Astrocyte of the cerebellum (primary cell): ENCODE data around the gene OR8B4.
"Not testable (repeated sequence)": the region's sequence is repeated elsewhere in the genome, so short reads cannot be mapped to it uniquely, and the experiment has no call there.

Experiments used
- DNase-seq: peaks from one replicate; pipeline ENCODE4 v3.0.0-alpha.2; 2011; ENCODE audit warnings: low read depth
- H3K4me3 ChIP-seq: 2 replicates; pipeline ENCODE4 v1.5.1; 2011; ENCODE audit warnings: mild to moderate bottlenecking, low read depth, low read length, moderate library complexity
- CTCF ChIP-seq: IDR thresholded peaks from 2 replicates; pipeline ENCODE4 v1.5.1; 2012; ENCODE audit warnings: low read length, low read depth, moderate library complexity, mild to moderate bottlenecking; ENCODE audit errors: missing control alignments
- in situ Hi-C: cut with HindIII; loops from 2 replicates; pipeline ENCODE4 v1.10.0; 2017; ENCODE audit warnings: low sequenced_read_pairs

Gene OR8B4

DNA sequence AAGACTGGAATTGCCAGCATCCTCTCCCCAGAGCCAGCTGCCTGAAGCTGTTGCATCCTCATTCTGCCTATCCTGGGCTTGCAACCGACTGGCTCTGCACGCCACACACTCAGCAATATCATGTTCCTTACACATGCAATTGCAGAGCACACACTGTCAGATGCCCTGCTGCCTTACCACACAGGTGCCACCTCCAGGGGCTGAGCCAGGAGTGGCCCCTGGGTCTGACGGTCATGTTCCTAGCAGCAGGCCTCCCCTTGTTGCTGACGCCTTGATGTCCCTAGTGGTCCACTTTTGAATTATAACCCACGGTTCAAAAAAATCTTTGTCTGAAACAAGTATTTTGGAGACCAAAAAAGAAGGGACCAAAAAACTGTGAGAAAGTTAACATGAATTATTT, 39.3 kb upstream of the OR8B4 start:
- H3K4me3 ChIP-seq: no peak overlapping the region
- TF ChIP-seq CTCF: no peak
- DNase-seq: no peak
- in situ Hi-C loops: no loop called here

- DNase-seq: no peak
- no peak overlapping the region for H3K4me3 ChIP-seq
- TF ChIP-seq CTCF: no peak
- in situ Hi-C loops: no loop called here
Measured at GRCh38 chr11:124463324-124463723, 38.7 kb upstream of the OR8B4 start.

- TF ChIP-seq CTCF: no peak
- DNase-seq: no peak
- in situ Hi-C loops: no loop called here
- H3K4me3 ChIP-seq: no peak overlapping the region
Measured at GRCh38 chr11:124460459-124460858, 35.8 kb upstream of the OR8B4 start.

- in situ Hi-C loops, H3K4me3 ChIP-seq, DNase-seq: not testable (repeated sequence)
Measured at GRCh38 chr11:124459379-124459778, 34.7 kb upstream of the OR8B4 start.

- in situ Hi-C loops: no loop called here
- DNase-seq: no peak
- no peak overlapping the region for H3K4me3 ChIP-seq
- no peak for TF ChIP-seq CTCF
Measured at GRCh38 chr11:124454552-124454951, 29.9 kb upstream of the OR8B4 start.

- no peak for DNase-seq
- H3K4me3 ChIP-seq: no peak overlapping the region
- no peak for TF ChIP-seq CTCF
- in situ Hi-C loops: no loop called here
Measured at GRCh38 chr11:124446916-124447315, 22.2 kb upstream of the OR8B4 start.

DNA sequence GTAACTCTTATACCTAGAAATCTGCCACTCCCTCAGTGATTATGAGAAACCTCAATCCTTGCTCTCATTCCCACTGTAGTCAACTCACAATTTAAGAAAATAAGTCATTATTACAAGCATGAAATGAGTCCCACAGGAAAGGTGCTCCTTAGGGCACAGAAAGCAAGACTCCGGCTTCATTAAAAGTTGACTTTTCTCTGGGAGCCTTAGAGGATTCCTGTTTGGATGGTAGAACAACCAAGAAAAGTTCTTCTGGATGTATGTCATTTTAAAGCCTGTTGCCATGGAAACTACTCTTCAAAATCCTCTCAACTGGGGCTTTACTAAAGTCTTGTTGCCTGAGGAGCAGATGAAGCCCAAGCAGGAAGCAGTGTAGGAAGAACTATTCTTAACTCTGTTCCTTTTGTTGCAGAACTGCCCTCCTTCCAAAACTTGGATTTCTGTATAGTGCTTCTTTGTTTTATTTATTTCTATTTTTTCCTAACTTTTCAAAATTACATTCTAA, 21.0 kb upstream of the OR8B4 start, which contains the start of gene OR8B8:
OR8B8 (minus strand) TSS at position 51 of the 505 bp plus-strand sequence. CDS start 4,611 bp downstream, outside the sequence.
- no peak within 1 kb of the TSS for H3K4me3 ChIP-seq
- no peak for DNase-seq
- in situ Hi-C loops: no loop called here
- TF ChIP-seq CTCF: no peak
